ENCODE data around the gene KLHL40. TPM values are rescaled to one million over a fixed set of nuclear protein-coding genes. Genes with fewer than 3 reads are reported as not detected.
A peak's percentile ranks its signal among the peaks of the same experiment; 100 is the strongest.

Gene KLHL40
- total and polyA plus RNA-seq, 2 donors (not counting 1 experiment from before 2014, with no cell fraction given) = not detected

GRCh38 chr3:42655331-42655888, 29.9 kb upstream of the KLHL40 start:
- Histone ChIP-seq H3K4me1 (ENCODE audit: control insufficient read depth, extremely low read depth, insufficient read depth, low read length) (peaks cover 37% of the 10 kb centered on the region), H3K79me2 (ENCODE audit: control insufficient read depth, insufficient read depth, low read length) (peaks cover 30% of the 10 kb centered on the region), H2AFZ (ENCODE audit: low read length) (no peak overlapping the region), H3K36me3 (ENCODE audit: control insufficient read depth, insufficient read depth, low read length) (peaks cover 16% of the 10 kb centered on the region), H3K9me3 (ENCODE audit: control insufficient read depth, insufficient read depth, low read depth, low read length) (no peaks in the 10 kb centered on the region), H3K27ac (ENCODE audit: insufficient read depth, low read length) (peak overlapping the region; percentile 62), H4K20me1 (ENCODE audit: control insufficient read depth, extremely low read depth, insufficient read depth, low read length) (no peaks in the 10 kb centered on the region), H3K27me3 (ENCODE audit: control insufficient read depth, insufficient read depth, low read length) (no peaks in the 10 kb centered on the region), H3K4me2 (ENCODE audit: extremely low read depth, insufficient read depth, low read length) (peak overlapping the region; percentile 84), H3K9ac (ENCODE audit: insufficient read depth, low read length) (peak overlapping the region; percentile 80), H3K4me3 (replicated peaks in 1 of 4; ENCODE audit: control extremely low read depth in 1 of 4, insufficient read depth in 1 of 4, low read depth in 3 of 4, low read length in 4 of 4) (peak overlapping the region; percentile 60 to 82 (median 70))
- TF ChIP-seq CTCF (conservative IDR thresholded peaks at IDR 0.05 in 1 of 2, IDR thresholded peaks at IDR 0.05 in 1 of 2; ENCODE audit: low read depth in 1 of 2, low read length in 2 of 2) (no peak), EZH2 (IDR thresholded peaks at IDR 0.05; ENCODE audit: low read length, missing control alignments) (no peak)
- DNase-seq (ENCODE audit: low read depth in 2 of 2) = peak in 1 of 2 donors; percentile 30

DNA sequence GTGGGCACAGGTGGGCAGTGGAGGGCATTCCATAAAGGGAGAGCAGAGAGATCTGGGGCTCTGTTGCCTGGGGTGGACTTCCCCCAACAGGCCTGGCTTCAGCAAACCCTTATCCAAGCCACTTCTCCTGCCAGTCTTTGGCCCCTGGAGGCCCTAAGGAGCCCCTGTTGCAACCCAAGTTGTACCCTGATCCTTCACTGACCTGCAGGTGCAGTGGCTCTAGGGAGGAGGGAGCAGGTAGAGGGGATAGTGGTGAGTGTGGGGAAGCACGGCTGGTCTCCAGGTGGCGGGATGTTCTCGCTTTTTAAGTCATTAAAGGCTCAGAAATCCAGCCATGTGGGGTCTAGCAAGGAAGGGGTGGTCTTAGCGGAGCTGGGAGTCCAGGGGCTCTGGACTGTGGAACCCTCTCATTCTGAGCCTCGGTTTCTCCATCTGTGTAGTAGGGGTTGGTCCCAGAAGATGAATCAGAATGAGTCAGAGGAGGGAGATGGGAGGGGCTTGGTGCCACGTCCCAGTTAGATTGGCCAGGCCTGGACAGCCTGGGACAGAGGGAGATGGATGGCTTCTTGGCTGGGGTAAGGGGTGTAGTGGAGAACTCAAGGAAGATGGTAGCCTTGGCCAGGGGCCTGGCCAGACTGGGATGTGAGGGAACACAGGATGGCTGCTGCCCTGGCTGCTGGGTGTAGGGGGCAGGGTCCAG, 29.2 kb upstream of the KLHL40 start:
- Histone ChIP-seq H3K27me3 (ENCODE audit: control insufficient read depth, insufficient read depth, low read length) (no peaks in the 10 kb centered on the region), H3K4me3 (replicated peaks in 1 of 4; ENCODE audit: control extremely low read depth in 1 of 4, insufficient read depth in 1 of 4, low read depth in 3 of 4, low read length in 4 of 4) (peak overlapping the region in 1 of 4 experiments; percentile 82), H3K36me3 (ENCODE audit: control insufficient read depth, insufficient read depth, low read length) (peaks cover 16% of the 10 kb centered on the region), H3K4me1 (ENCODE audit: control insufficient read depth, extremely low read depth, insufficient read depth, low read length) (peaks cover 34% of the 10 kb centered on the region), H4K20me1 (ENCODE audit: control insufficient read depth, extremely low read depth, insufficient read depth, low read length) (no peaks in the 10 kb centered on the region), H3K9ac (ENCODE audit: insufficient read depth, low read length) (no peak overlapping the region), H3K9me3 (ENCODE audit: control insufficient read depth, insufficient read depth, low read depth, low read length) (no peaks in the 10 kb centered on the region), H3K79me2 (ENCODE audit: control insufficient read depth, insufficient read depth, low read length) (peaks cover 28% of the 10 kb centered on the region), H3K4me2 (ENCODE audit: extremely low read depth, insufficient read depth, low read length) (peak overlapping the region; percentile 84), H2AFZ (ENCODE audit: low read length) (no peak overlapping the region), H3K27ac (ENCODE audit: insufficient read depth, low read length) (no peak overlapping the region)
- peak; percentile 48 to 70 for DNase-seq (ENCODE audit: low read depth in 2 of 2)
- TF ChIP-seq CTCF (conservative IDR thresholded peaks at IDR 0.05 in 1 of 2, IDR thresholded peaks at IDR 0.05 in 1 of 2; ENCODE audit: low read depth in 1 of 2, low read length in 2 of 2) (no peak), EZH2 (IDR thresholded peaks at IDR 0.05; ENCODE audit: low read length, missing control alignments) (no peak)

DNA sequence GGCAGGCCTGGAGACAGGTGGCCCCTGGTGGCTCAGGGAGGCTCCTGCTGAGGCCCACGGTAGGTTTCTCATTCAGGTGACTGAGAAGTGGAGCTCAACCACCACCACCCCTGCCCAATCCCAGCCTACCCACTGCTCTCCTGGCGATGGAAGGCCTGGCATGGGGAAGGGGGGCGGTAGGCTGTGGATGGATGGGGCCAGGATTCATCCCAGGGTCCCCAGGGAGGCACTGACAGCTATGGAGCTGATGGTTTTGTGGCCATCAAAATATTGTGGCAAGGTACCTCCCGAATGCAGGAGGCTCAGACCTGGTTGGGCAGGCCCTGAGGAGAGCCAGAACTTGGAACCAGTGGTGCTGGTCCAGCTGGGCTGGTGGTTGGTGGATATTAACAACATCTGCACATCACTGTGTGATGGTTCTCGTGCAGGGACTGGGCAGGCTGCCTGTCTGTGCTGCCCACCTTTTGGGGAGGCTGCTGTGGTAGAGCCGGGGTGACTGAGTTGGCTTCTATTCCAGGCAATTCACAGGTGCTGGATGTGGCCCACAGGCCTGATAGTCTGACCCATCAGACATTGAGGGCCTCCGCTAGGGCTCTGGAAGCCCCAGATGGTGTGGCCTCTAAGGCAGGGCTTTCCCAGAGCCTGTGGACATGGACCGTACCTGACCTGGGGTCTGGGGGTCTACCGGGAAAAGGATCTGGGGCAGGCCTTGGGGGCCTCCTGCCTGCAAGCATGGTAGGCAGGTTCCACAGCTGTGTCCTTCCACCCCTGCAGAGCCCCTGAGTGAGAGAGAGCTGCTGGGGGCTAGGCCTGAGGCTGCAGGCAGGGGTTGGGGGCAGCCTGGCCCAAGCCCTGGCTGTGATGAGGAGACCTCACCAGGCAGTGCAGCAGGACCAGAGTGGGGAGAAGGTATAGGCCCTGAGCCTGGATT, 28.4 kb upstream of the KLHL40 start:
- DNase-seq (ENCODE audit: low read depth in 2 of 2) = no peak
- peaks cover 28% of the 10 kb centered on the region for H3K79me2 ChIP-seq (ENCODE audit: control insufficient read depth, insufficient read depth, low read length)
- no peak overlapping the region for H3K4me3 ChIP-seq (replicated peaks in 1 of 4; ENCODE audit: control extremely low read depth in 1 of 4, insufficient read depth in 1 of 4, low read depth in 3 of 4, low read length in 4 of 4)
- no peak overlapping the region for H2AFZ ChIP-seq (ENCODE audit: low read length)
- H3K27ac ChIP-seq (ENCODE audit: insufficient read depth, low read length) = no peak overlapping the region
- H3K36me3 ChIP-seq (ENCODE audit: control insufficient read depth, insufficient read depth, low read length) = peaks cover 18% of the 10 kb centered on the region
- no peak overlapping the region for H3K4me2 ChIP-seq (ENCODE audit: extremely low read depth, insufficient read depth, low read length)
- H3K4me1 ChIP-seq (ENCODE audit: control insufficient read depth, extremely low read depth, insufficient read depth, low read length) = peaks cover 28% of the 10 kb centered on the region
- H3K9me3 ChIP-seq (ENCODE audit: control insufficient read depth, insufficient read depth, low read depth, low read length) = no peaks in the 10 kb centered on the region
- TF ChIP-seq EZH2 (IDR thresholded peaks at IDR 0.05; ENCODE audit: low read length, missing control alignments) = no peak
- TF ChIP-seq CTCF (conservative IDR thresholded peaks at IDR 0.05 in 1 of 2, IDR thresholded peaks at IDR 0.05 in 1 of 2; ENCODE audit: low read depth in 1 of 2, low read length in 2 of 2) = no peak
- H3K9ac ChIP-seq (ENCODE audit: insufficient read depth, low read length) = no peak overlapping the region
- H4K20me1 ChIP-seq (ENCODE audit: control insufficient read depth, extremely low read depth, insufficient read depth, low read length) = no peaks in the 10 kb centered on the region
- no peaks in the 10 kb centered on the region for H3K27me3 ChIP-seq (ENCODE audit: control insufficient read depth, insufficient read depth, low read length)

Data from fibroblast of lung (primary cell).